GM18511 (cell line): ENCODE data around the gene PLEKHM3.
A peak's percentile ranks its signal among the peaks of the same experiment; 100 is the strongest.

ENCODE experiments used
- ATAC-seq: cut with Tn5 transposase; IDR thresholded peaks from one replicate; pipeline ENCODE4 v1.9.1; 2021; ENCODE audit warnings: mild to moderate bottlenecking, moderate library complexity; ENCODE audit not compliant: unreplicated experiment

Gene PLEKHM3

GRCh38 chr2:208025037-208025813, at the start of gene PLEKHM3:
Gene PLEKHM3, minus strand, starts transcription at chr2:208025527. Its CDS starts 23,888 bp downstream, at chr2:208001639.
- peak; percentile 94 for ATAC-seq

- no peak for ATAC-seq
Observed at GRCh38 chr2:208074610-208075356, 49.5 kb upstream of the PLEKHM3 start.

- ATAC-seq: peak; percentile 87
Observed at GRCh38 chr2:208072250-208072892, 47.0 kb upstream of the PLEKHM3 start.

GRCh38 chr2:208069186-208069585, 43.9 kb upstream of the PLEKHM3 start:
- ATAC-seq: no peak

GRCh38 chr2:208066016-208066415, 40.7 kb upstream of the PLEKHM3 start:
- no peak for ATAC-seq

- no peak for ATAC-seq
Observed at GRCh38 chr2:208065476-208065875, 40.1 kb upstream of the PLEKHM3 start.

GRCh38 chr2:208064220-208064961, 39.1 kb upstream of the PLEKHM3 start:
- ATAC-seq: peak; percentile 92

- ATAC-seq: no peak
Observed at GRCh38 chr2:208062961-208063360, 37.6 kb upstream of the PLEKHM3 start.

- no peak for ATAC-seq
Observed at GRCh38 chr2:208062113-208062512, 36.8 kb upstream of the PLEKHM3 start.

GRCh38 chr2:208057108-208057507, 31.8 kb upstream of the PLEKHM3 start:
- no peak for ATAC-seq

- ATAC-seq: no peak
Observed at GRCh38 chr2:208049441-208049840, 24.1 kb upstream of the PLEKHM3 start.

GRCh38 chr2:208049006-208049405, 23.7 kb upstream of the PLEKHM3 start:
- no peak for ATAC-seq

- ATAC-seq: no peak
Observed at GRCh38 chr2:208047840-208048239, 22.5 kb upstream of the PLEKHM3 start.

GRCh38 chr2:208046686-208047085, 21.4 kb upstream of the PLEKHM3 start:
- ATAC-seq: no peak

GRCh38 chr2:208042450-208042849, 17.1 kb upstream of the PLEKHM3 start:
- no peak for ATAC-seq

- no peak for ATAC-seq
Observed at GRCh38 chr2:208042041-208042440, 16.7 kb upstream of the PLEKHM3 start.

GRCh38 chr2:208040199-208041171, 15.2 kb upstream of the PLEKHM3 start:
- peak; percentile 86 for ATAC-seq

GRCh38 chr2:208039376-208040110, 14.2 kb upstream of the PLEKHM3 start:
- ATAC-seq: no peak
